Measurements from ENCODE around the gene TRMT112. TPM values are rescaled to one million over a fixed set of nuclear protein-coding genes. Genes with fewer than 3 reads are reported as not detected.

Gene TRMT112
- total RNA-seq (2012; rRNA removed): 182 and 236 TPM in 2 replicates

DNA sequence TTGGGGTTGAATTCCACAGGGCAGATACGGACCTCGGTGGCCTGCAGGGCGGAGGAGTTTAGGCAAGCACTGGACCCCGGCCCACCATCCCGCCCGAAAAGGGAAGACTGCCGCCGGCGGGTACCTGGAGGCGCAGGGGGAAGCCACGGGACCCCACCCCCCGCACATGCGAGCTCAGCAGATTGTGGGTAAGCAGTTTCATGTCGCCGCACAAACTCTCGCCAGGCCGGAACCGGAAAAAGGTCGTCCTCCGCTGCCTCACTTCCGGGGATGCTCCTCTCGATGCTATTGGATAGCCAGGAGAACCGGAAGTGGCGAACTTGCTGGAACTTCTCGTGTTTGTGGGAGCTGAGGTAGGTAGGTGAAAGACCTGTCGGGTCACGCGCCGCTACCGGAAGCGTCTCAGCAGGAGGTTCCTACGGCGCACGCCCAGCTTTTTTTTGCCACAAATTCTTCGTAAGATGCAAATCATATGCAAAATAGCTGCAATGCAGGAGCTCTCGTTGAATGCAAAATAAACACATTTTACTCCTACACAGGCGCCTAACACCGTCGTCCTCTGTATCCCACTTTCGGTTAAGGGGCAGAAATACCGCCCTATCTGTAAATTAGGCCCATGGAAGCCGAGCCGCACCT, at the start of gene TRMT112:
Gene TRMT112, minus strand, starts transcription at position 235 of the 636 bp plus-strand sequence. Its CDS starts 33 bp downstream, at position 202.
- H3K9me3 ChIP-seq (replicated peaks; ENCODE audit: low read length): no peaks in the 10 kb centered on the region
- peak within 1 kb of the TSS; percentile 82 for H3K4me3 ChIP-seq (ENCODE audit: low read length)
- peak within 1 kb of the TSS; percentile 97 for H3K9ac ChIP-seq (ENCODE audit: low read depth, low read length)
- H3K36me3 ChIP-seq (ENCODE audit: insufficient read depth, low read length): peaks cover 35% of the 10 kb centered on the region
- H3K4me1 ChIP-seq (ENCODE audit: control insufficient read depth, insufficient read depth, low read length): peaks cover 27% of the 10 kb centered on the region
- H3K4me2 ChIP-seq (ENCODE audit: low read length): peak within 1 kb of the TSS; percentile 100
- no peaks in the 10 kb centered on the region for H3K27me3 ChIP-seq (ENCODE audit: control insufficient read depth, insufficient read depth, low read length)

GRCh38 chr11:64366751-64367150, 49.4 kb upstream of the TRMT112 start:
- Histone ChIP-seq H3K9ac (ENCODE audit: low read depth, low read length) (no peak overlapping the region), H3K36me3 (ENCODE audit: insufficient read depth, low read length) (peaks cover 54% of the 10 kb centered on the region), H3K9me3 (replicated peaks; ENCODE audit: low read length) (no peaks in the 10 kb centered on the region), H3K4me3 (ENCODE audit: low read length) (no peak overlapping the region), H3K27me3 (ENCODE audit: control insufficient read depth, insufficient read depth, low read length) (no peaks in the 10 kb centered on the region), H3K4me2 (ENCODE audit: low read length) (no peak overlapping the region), H3K4me1 (ENCODE audit: control insufficient read depth, insufficient read depth, low read length) (no peaks in the 10 kb centered on the region)

DNA sequence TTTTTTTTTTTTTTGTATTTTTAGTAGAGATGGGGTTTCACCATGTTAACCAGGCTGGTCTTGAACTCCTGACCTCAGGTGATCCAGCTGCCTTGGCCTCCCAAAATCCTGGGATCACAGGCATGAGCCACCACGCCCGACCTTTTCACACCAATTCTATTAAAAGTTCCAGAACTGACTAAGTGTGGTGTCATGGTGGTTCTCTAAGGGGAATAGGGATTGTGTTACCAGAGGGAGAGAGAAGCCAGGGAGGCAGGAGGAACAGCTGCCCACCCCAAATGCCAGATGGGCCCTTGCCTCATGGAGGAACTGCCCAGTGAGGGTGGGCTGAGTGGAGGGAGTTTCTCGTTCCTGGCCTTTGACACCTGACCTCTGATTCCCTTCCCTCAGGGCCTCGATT, 47.6 kb upstream of the TRMT112 start:
- no peak overlapping the region for H3K4me3 ChIP-seq (ENCODE audit: low read length)
- H3K36me3 ChIP-seq (ENCODE audit: insufficient read depth, low read length): peaks cover 61% of the 10 kb centered on the region
- H3K9me3 ChIP-seq (replicated peaks; ENCODE audit: low read length): no peaks in the 10 kb centered on the region
- no peak overlapping the region for H3K9ac ChIP-seq (ENCODE audit: low read depth, low read length)
- H3K27me3 ChIP-seq (ENCODE audit: control insufficient read depth, insufficient read depth, low read length): no peaks in the 10 kb centered on the region
- peaks cover 10% of the 10 kb centered on the region for H3K4me1 ChIP-seq (ENCODE audit: control insufficient read depth, insufficient read depth, low read length)
- no peak overlapping the region for H3K4me2 ChIP-seq (ENCODE audit: low read length)

DNA sequence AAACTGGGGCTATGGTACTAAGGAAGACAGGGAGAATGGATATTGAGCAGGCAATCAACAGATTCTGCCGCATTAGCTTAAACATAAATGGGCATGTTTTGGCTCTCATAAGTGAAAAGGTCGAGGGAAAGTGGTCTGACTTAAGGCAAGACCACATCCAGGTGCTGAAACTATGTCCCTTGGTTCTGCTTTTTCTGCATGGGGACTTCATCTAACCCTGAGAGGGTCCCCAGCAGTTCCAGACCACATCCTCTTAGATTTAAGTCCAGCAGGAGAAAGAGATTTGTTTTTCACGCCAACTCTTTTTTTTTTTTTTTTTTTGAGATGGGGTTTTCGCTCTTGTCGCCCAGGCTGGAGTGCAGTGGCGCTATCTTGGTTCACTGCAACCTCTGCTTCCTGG, 47.1 kb upstream of the TRMT112 start:
- peaks cover 15% of the 10 kb centered on the region for H3K4me1 ChIP-seq (ENCODE audit: control insufficient read depth, insufficient read depth, low read length)
- H3K9ac ChIP-seq (ENCODE audit: low read depth, low read length): no peak overlapping the region
- no peak overlapping the region for H3K4me2 ChIP-seq (ENCODE audit: low read length)
- no peaks in the 10 kb centered on the region for H3K27me3 ChIP-seq (ENCODE audit: control insufficient read depth, insufficient read depth, low read length)
- H3K36me3 ChIP-seq (ENCODE audit: insufficient read depth, low read length): peaks cover 57% of the 10 kb centered on the region
- H3K9me3 ChIP-seq (replicated peaks; ENCODE audit: low read length): no peaks in the 10 kb centered on the region
- no peak overlapping the region for H3K4me3 ChIP-seq (ENCODE audit: low read length)

- peaks cover 46% of the 10 kb centered on the region for H3K36me3 ChIP-seq (ENCODE audit: insufficient read depth, low read length)
- no peak overlapping the region for H3K9ac ChIP-seq (ENCODE audit: low read depth, low read length)
- H3K4me2 ChIP-seq (ENCODE audit: low read length): no peak overlapping the region
- H3K27me3 ChIP-seq (ENCODE audit: control insufficient read depth, insufficient read depth, low read length): no peaks in the 10 kb centered on the region
- H3K4me1 ChIP-seq (ENCODE audit: control insufficient read depth, insufficient read depth, low read length): peaks cover 30% of the 10 kb centered on the region
- H3K4me3 ChIP-seq (ENCODE audit: low read length): no peak overlapping the region
- H3K9me3 ChIP-seq (replicated peaks; ENCODE audit: low read length): no peaks in the 10 kb centered on the region
These were observed 45.0 kb upstream of the TRMT112 start for GRCh38 chr11:64362339-64362738.

GRCh38 chr11:64361659-64362058, 44.3 kb upstream of the TRMT112 start:
- H3K4me2 ChIP-seq (ENCODE audit: low read length): no peak overlapping the region
- H3K4me3 ChIP-seq (ENCODE audit: low read length): no peak overlapping the region
- no peaks in the 10 kb centered on the region for H3K27me3 ChIP-seq (ENCODE audit: control insufficient read depth, insufficient read depth, low read length)
- H3K36me3 ChIP-seq (ENCODE audit: insufficient read depth, low read length): peaks cover 45% of the 10 kb centered on the region
- peaks cover 30% of the 10 kb centered on the region for H3K4me1 ChIP-seq (ENCODE audit: control insufficient read depth, insufficient read depth, low read length)
- H3K9ac ChIP-seq (ENCODE audit: low read depth, low read length): no peak overlapping the region
- H3K9me3 ChIP-seq (replicated peaks; ENCODE audit: low read length): no peaks in the 10 kb centered on the region

- H3K4me1 ChIP-seq (ENCODE audit: control insufficient read depth, insufficient read depth, low read length): peaks cover 31% of the 10 kb centered on the region
- H3K4me3 ChIP-seq (ENCODE audit: low read length): peak overlapping the region; percentile 87
- H3K9ac ChIP-seq (ENCODE audit: low read depth, low read length): no peak overlapping the region
These were observed 43.1 kb upstream of the TRMT112 start for GRCh38 chr11:64360448-64360921.

GRCh38 chr11:64359712-64360445, 42.5 kb upstream of the TRMT112 start:
- Histone ChIP-seq H3K4me2 (ENCODE audit: low read length) (peak overlapping the region; percentile 96), H3K4me1 (ENCODE audit: control insufficient read depth, insufficient read depth, low read length) (peaks cover 34% of the 10 kb centered on the region), H3K9ac (ENCODE audit: low read depth, low read length) (peak overlapping the region; percentile 87)

More at GRCh38 chr11:64360448-64360921, 43.1 kb upstream of the TRMT112 start:
- Histone ChIP-seq H3K4me2 (ENCODE audit: low read length) (peak overlapping the region; percentile 96), H3K27me3 (ENCODE audit: control insufficient read depth, insufficient read depth, low read length) (no peaks in the 10 kb centered on the region), H3K36me3 (ENCODE audit: insufficient read depth, low read length) (peaks cover 39% of the 10 kb centered on the region), H3K9me3 (replicated peaks; ENCODE audit: low read length) (no peaks in the 10 kb centered on the region)

GRCh38 chr11:64358907-64359711, 41.8 kb upstream of the TRMT112 start, which contains the start of gene RPS6KA4:
Gene RPS6KA4 (plus strand): TSS chr11:64359162. CDS start chr11:64359236, 74 bp downstream.
- Histone ChIP-seq H3K36me3 (ENCODE audit: insufficient read depth, low read length) (peaks cover 30% of the 10 kb centered on the region), H3K9me3 (replicated peaks; ENCODE audit: low read length) (no peaks in the 10 kb centered on the region), H3K4me2 (ENCODE audit: low read length) (peak within 1 kb of the TSS; percentile 96), H3K27me3 (ENCODE audit: control insufficient read depth, insufficient read depth, low read length) (no peaks in the 10 kb centered on the region), H3K9ac (ENCODE audit: low read depth, low read length) (peak within 1 kb of the TSS; percentile 87), H3K4me1 (ENCODE audit: control insufficient read depth, insufficient read depth, low read length) (peaks cover 34% of the 10 kb centered on the region), H3K4me3 (ENCODE audit: low read length) (peak within 1 kb of the TSS; percentile 87)

More at GRCh38 chr11:64359712-64360445, 42.5 kb upstream of the TRMT112 start:
- Histone ChIP-seq H3K4me3 (ENCODE audit: low read length) (peak overlapping the region; percentile 87), H3K27me3 (ENCODE audit: control insufficient read depth, insufficient read depth, low read length) (no peaks in the 10 kb centered on the region), H3K36me3 (ENCODE audit: insufficient read depth, low read length) (peaks cover 34% of the 10 kb centered on the region), H3K9me3 (replicated peaks; ENCODE audit: low read length) (no peaks in the 10 kb centered on the region)

DNA sequence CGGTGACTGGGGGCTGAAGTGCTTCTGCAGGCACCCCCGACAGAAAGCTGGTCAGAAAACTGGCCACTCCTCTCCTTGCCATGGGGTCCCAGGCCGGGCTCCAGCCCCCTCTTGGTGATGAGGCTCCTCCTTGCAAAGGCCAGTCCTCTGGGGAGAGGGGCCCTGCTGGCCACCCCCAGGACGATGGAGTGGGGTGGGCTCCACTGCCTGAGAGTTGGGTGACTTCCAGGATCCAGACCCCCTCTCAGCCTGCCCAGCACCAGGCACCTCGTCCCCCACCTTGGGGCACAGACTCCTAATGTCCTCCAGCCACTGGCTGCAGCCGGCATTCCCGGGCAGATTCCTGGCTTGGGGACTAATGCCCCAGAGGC, 41.2 kb upstream of the TRMT112 start:
- Histone ChIP-seq H3K36me3 (ENCODE audit: insufficient read depth, low read length) (peaks cover 29% of the 10 kb centered on the region), H3K4me1 (ENCODE audit: control insufficient read depth, insufficient read depth, low read length) (peaks cover 34% of the 10 kb centered on the region)

More for the DNA sequence above, 41.2 kb upstream of the TRMT112 start:
- Histone ChIP-seq H3K4me2 (ENCODE audit: low read length) (peak overlapping the region; percentile 96), H3K4me3 (ENCODE audit: low read length) (peak overlapping the region; percentile 87), H3K9ac (ENCODE audit: low read depth, low read length) (peak overlapping the region; percentile 87), H3K9me3 (replicated peaks; ENCODE audit: low read length) (no peaks in the 10 kb centered on the region), H3K27me3 (ENCODE audit: control insufficient read depth, insufficient read depth, low read length) (peaks cover 3% of the 10 kb centered on the region)
